K562 (cell line): Measurements from ENCODE around the gene NOTCH3.

ENCODE experiments used
- BHLHE40 ChIP-seq: IDR thresholded peaks from 2 replicates; pipeline ENCODE4 v1.6.1; 2011; ENCODE audit warnings: low read length, improper control_type of control experiment
- CBX5 ChIP-seq: IDR thresholded peaks from 2 replicates; pipeline ENCODE4 v1.6.1; 2014; ENCODE audit warnings: low read depth, borderline replicate concordance
- CTCF ChIP-seq, 3 experiments: IDR thresholded peaks in 2 of 3; conservative IDR thresholded peaks in 1 of 3; 2 replicates each; pipeline ENCODE4 v1.5.1; 2011 to 2012; ENCODE audit warnings: low read length in 3 of 3, mild to moderate bottlenecking in 3 of 3, control low read depth in 2 of 3, improper control_type of control experiment in 1 of 3, inconsistent platforms in 1 of 3, low read depth in 1 of 3, mixed read lengths in 1 of 3, moderate library complexity in 1 of 3; ENCODE audit not compliant: insufficient read depth in 2 of 3
- NR1H2 ChIP-seq: sonication (generic); formaldehyde crosslinking; IDR thresholded peaks from 2 replicates; pipeline ENCODE4 v1.4.0; 2020; ENCODE audit warnings: mild to moderate bottlenecking, missing genetic modification reagents
- TAF1 ChIP-seq: IDR thresholded peaks from 2 replicates; pipeline ENCODE4 v1.6.1; 2011; ENCODE audit warnings: mild to moderate bottlenecking, low read length, moderate library complexity; ENCODE audit not compliant: insufficient read depth, control insufficient read depth, severe bottlenecking; ENCODE audit errors: extremely low read depth
- ZHX1 ChIP-seq: fragments of 150-350 bp; conservative IDR thresholded peaks from 2 replicates; pipeline ENCODE4 v1.6.1; 2014; ENCODE audit warnings: low read length
- ZNF143 ChIP-seq: sonication (generic); formaldehyde crosslinking; IDR thresholded peaks from 2 replicates; pipeline ENCODE4 v1.9.0; 2022; ENCODE audit warnings: mild to moderate bottlenecking, missing genetic modification reagents

- TF ChIP-seq ZHX1 (no peak), NR1H2 (no peak), CBX5 (no peak), TAF1 (no peak), ZNF143 (CRISPR knock-in tag) (no peak), CTCF (IDR thresholded peaks at IDR 0.05 in 2 of 3, conservative IDR thresholded peaks at IDR 0.05 in 1 of 3; ENCODE audit: insufficient read depth in 2 of 3, low read depth in 1 of 3, low read length in 3 of 3) (no peak), BHLHE40 (no peak)
Observed at GRCh38 chr19:15129856-15130585, 70.8 kb downstream of the NOTCH3 start.
